H9 (cell line): Measurements from ENCODE around the gene KIF18B. TPM values are rescaled to one million over a fixed set of nuclear protein-coding genes. Genes with fewer than 3 reads are reported as not detected.

Source experiments
- DNase-seq: peaks from one replicate; pipeline ENCODE4 v3.0.0-alpha.2; 2017
- H2AFZ ChIP-seq: one replicate; pipeline ENCODE4 v1.6.1; 2013; ENCODE audit warnings: mild to moderate bottlenecking, low read length, control low read depth, moderate library complexity
- H2AK5ac ChIP-seq: 2 replicates; pipeline ENCODE4 v1.6.1; 2013; ENCODE audit warnings: low read length, control low read depth, mixed read lengths; ENCODE audit not compliant: insufficient read length
- H2BK120ac ChIP-seq: one replicate; pipeline ENCODE4 v1.6.1; 2013; ENCODE audit warnings: low read depth, mild to moderate bottlenecking, low read length, control low read depth, inconsistent platforms; ENCODE audit not compliant: poor library complexity, severe bottlenecking
- H2BK12ac ChIP-seq: 2 replicates; pipeline ENCODE4 v1.6.1; 2013; ENCODE audit warnings: low read length, control low read depth, mixed read lengths, low read depth; ENCODE audit not compliant: insufficient read length
- H2BK15ac ChIP-seq: 2 replicates; pipeline ENCODE4 v1.6.1; 2013; ENCODE audit warnings: low read depth, low read length, control low read depth
- H2BK20ac ChIP-seq: one replicate; pipeline ENCODE4 v1.6.1; 2013; ENCODE audit warnings: low read depth, mild to moderate bottlenecking, low read length, control low read depth, inconsistent platforms; ENCODE audit not compliant: poor library complexity, severe bottlenecking
- H2BK5ac ChIP-seq: 2 replicates; pipeline ENCODE4 v1.6.1; 2013; ENCODE audit warnings: low read length, control low read depth, mixed read lengths; ENCODE audit not compliant: insufficient read length
- H3K14ac ChIP-seq: 2 replicates; pipeline ENCODE4 v1.6.1; 2013; ENCODE audit warnings: low read length, control low read depth; ENCODE audit not compliant: insufficient read depth
- H3K18ac ChIP-seq: 2 replicates; pipeline ENCODE4 v1.6.1; 2013; ENCODE audit warnings: low read depth, mild to moderate bottlenecking, mixed read lengths, low read length, control low read depth; ENCODE audit not compliant: insufficient read length
- H3K23ac ChIP-seq: 2 replicates; pipeline ENCODE4 v1.6.1; 2013; ENCODE audit warnings: low read length, control low read depth, mixed read lengths, low read depth; ENCODE audit not compliant: insufficient read length
- H3K23me2 ChIP-seq: 2 replicates; pipeline ENCODE4 v1.6.1; 2013; ENCODE audit warnings: low read depth, mild to moderate bottlenecking, mixed read lengths, low read length, control low read depth; ENCODE audit not compliant: insufficient read length, poor library complexity, severe bottlenecking
- H3K27ac ChIP-seq: 2 replicates; pipeline ENCODE4 v1.5.1; 2013; ENCODE audit warnings: low read length, control low read depth, mixed read lengths, low read depth; ENCODE audit not compliant: insufficient read length
- H3K27me3 ChIP-seq: 2 replicates; pipeline ENCODE4 v1.6.1; 2013; ENCODE audit warnings: low read length, control low read depth, inconsistent platforms; ENCODE audit not compliant: insufficient read depth
- H3K4ac ChIP-seq: 2 replicates; pipeline ENCODE4 v1.6.1; 2013; ENCODE audit warnings: low read depth, mild to moderate bottlenecking, control low read depth, inconsistent platforms, low read length, moderate library complexity
- H3K4me1 ChIP-seq: 2 replicates; pipeline ENCODE4 v1.6.1; 2013; ENCODE audit warnings: low read length, control low read depth, inconsistent platforms; ENCODE audit not compliant: insufficient read depth
- H3K4me2 ChIP-seq: 2 replicates; pipeline ENCODE4 v1.6.1; 2013; ENCODE audit warnings: low read length, control low read depth, mixed read lengths; ENCODE audit not compliant: insufficient read length, insufficient read depth
- H3K56ac ChIP-seq: 2 replicates; pipeline ENCODE4 v1.6.1; 2013; ENCODE audit warnings: low read depth, mild to moderate bottlenecking, mixed read lengths, low read length, control low read depth; ENCODE audit not compliant: insufficient read length
- H3K79me1 ChIP-seq: 2 replicates; pipeline ENCODE4 v1.6.1; 2013; ENCODE audit warnings: low read depth, mild to moderate bottlenecking, moderate library complexity, low read length, control low read depth, inconsistent platforms; ENCODE audit not compliant: insufficient read depth, poor library complexity, severe bottlenecking
- H3K79me2 ChIP-seq: 2 replicates; pipeline ENCODE4 v1.6.1; 2013; ENCODE audit warnings: low read length, control low read depth, inconsistent platforms; ENCODE audit not compliant: insufficient read depth
- H3K9ac ChIP-seq: 2 replicates; pipeline ENCODE4 v1.6.1; 2013; ENCODE audit warnings: low read length, control low read depth, mixed read lengths; ENCODE audit not compliant: insufficient read length; ENCODE audit errors: extremely low read depth
- H3K9me3 ChIP-seq: one replicate; pipeline ENCODE4 v1.6.1; 2013; ENCODE audit warnings: low read depth, low read length, inconsistent platforms; ENCODE audit not compliant: control insufficient read depth
- H3T11ph ChIP-seq: one replicate; pipeline ENCODE4 v1.6.1; 2013; ENCODE audit warnings: mild to moderate bottlenecking, low read length, control low read depth, inconsistent platforms
- H4K20me1 ChIP-seq: one replicate; pipeline ENCODE4 v1.6.1; 2013; ENCODE audit not compliant: control insufficient read depth, insufficient read length, insufficient read depth
- H4K5ac ChIP-seq: 2 replicates; pipeline ENCODE4 v1.6.1; 2013; ENCODE audit warnings: low read depth, mild to moderate bottlenecking, mixed read lengths, low read length, control low read depth; ENCODE audit not compliant: insufficient read length
- H4K8ac ChIP-seq: replicated peaks from 2 replicates; pipeline ENCODE4 v1.6.1; 2013; ENCODE audit warnings: low read length, control low read depth, mixed read lengths, low read depth; ENCODE audit not compliant: insufficient read length
- H4K91ac ChIP-seq: 2 replicates; pipeline ENCODE4 v1.6.1; 2013; ENCODE audit warnings: low read depth, mild to moderate bottlenecking, moderate library complexity, mixed read lengths, low read length, control low read depth; ENCODE audit not compliant: insufficient read length
- H3K27ac Mint-ChIP-seq, 3 experiments: 2 replicates in 2 of 3; 3 replicates in 1 of 3; pipeline ENCODE4 v1.8.0; 2020 to 2021; ENCODE audit warnings: mixed read lengths in 3 of 3, mild to moderate bottlenecking in 1 of 3, moderate library complexity in 1 of 3
- H3K27me3 Mint-ChIP-seq: 2 replicates; pipeline ENCODE4 v1.8.0; 2021; ENCODE audit warnings: low read depth, mild to moderate bottlenecking, moderate library complexity, mixed read lengths
- H3K36me3 Mint-ChIP-seq, 3 experiments: 2 replicates in 2 of 3; 3 replicates in 1 of 3; pipeline ENCODE4 v1.8.0; 2020 to 2021; ENCODE audit warnings: low read depth in 3 of 3, mixed read lengths in 3 of 3; ENCODE audit not compliant: insufficient read depth in 1 of 3
- H3K4me1 Mint-ChIP-seq, 2 experiments: 2 replicates each; pipeline ENCODE4 v1.8.0; 2020; ENCODE audit warnings: mixed read lengths in 2 of 2
- H3K4me3 Mint-ChIP-seq, 2 experiments: 2 replicates in 1 of 2; 3 replicates in 1 of 2; pipeline ENCODE4 v1.8.0; 2020 to 2021; ENCODE audit warnings: mild to moderate bottlenecking in 2 of 2, mixed read lengths in 2 of 2, moderate library complexity in 1 of 2
- H3K9me3 Mint-ChIP-seq, 2 experiments: 2 replicates in 1 of 2; 3 replicates in 1 of 2; pipeline ENCODE4 v1.8.0; 2020; ENCODE audit warnings: mild to moderate bottlenecking in 2 of 2, mixed read lengths in 2 of 2, moderate library complexity in 1 of 2
- CTCF ChIP-seq: fragments of 200-600 bp; sonication (generic); conservative IDR thresholded peaks from 3 replicates; pipeline ENCODE4 v1.8.0; 2021; ENCODE audit warnings: antibody characterized with exemption, mild to moderate bottlenecking
- WGBS: extraction: QIAGEN DNeasy Blood & Tissue Kit; methylation state at CpG from one replicate; pipeline ENCODE4 v1.1.7; 2013; ENCODE audit warnings: missing lambda C conversion rate, low lambda C conversion rate, mixed read lengths; ENCODE audit not compliant: insufficient read length; ENCODE audit errors: extremely low coverage; 5-methylcytosine and 5-hydroxymethylcytosine counted together
- total RNA-seq: library from RNA; stranded (reverse); gene quantifications from 2 replicates; pipeline ENCODE4 v1.2.1, GENCODE V29; 2021

KIF18B gene
- total RNA-seq, 1 experiment from 2014 or later = 51.8 TPM

GRCh38 chr17:44917456-44917855 is 30.1 kb downstream of the KIF18B start:
- Histone ChIP-seq H3K9ac (no peak overlapping the region), H3K4me1 (peaks cover 7% of the 10 kb centered on the region; the same call in 1 of the 2 replicates), H3K14ac (no peak overlapping the region), H2BK20ac (no peak overlapping the region), H3K23me2 (no peaks in the 10 kb centered on the region), H3K27ac (no peak overlapping the region), H3K4me2 (no peak overlapping the region), H3T11ph (no peak overlapping the region), H2AFZ (no peak overlapping the region), H2BK120ac (no peak overlapping the region), H4K5ac (no peak overlapping the region), H3K27me3 (peaks cover 2% of the 10 kb centered on the region; the same call in 1 of the 2 replicates), H3K79me1 (no peaks in the 10 kb centered on the region), H2AK5ac (no peak overlapping the region), H4K8ac (no peak overlapping the region), H2BK12ac (no peak overlapping the region), H2BK5ac (no peak overlapping the region), H4K20me1 (no peaks in the 10 kb centered on the region), H3K23ac (no peak overlapping the region), H3K4ac (no peak overlapping the region), H3K9me3 (no peaks in the 10 kb centered on the region), H3K56ac (no peak overlapping the region), H4K91ac (no peak overlapping the region), H3K79me2 (no peaks in the 10 kb centered on the region), H2BK15ac (no peak overlapping the region), H3K18ac (no peak overlapping the region)
- H3K27me3 Mint-ChIP-seq = peaks cover 43% of the 10 kb centered on the region
- H3K36me3 Mint-ChIP-seq = no peaks in the 10 kb centered on the region
- no peak for TF ChIP-seq CTCF
- no peak overlapping the region; a peak in 1 of 7 replicates for H3K27ac Mint-ChIP-seq
- no CpG with 5 or more reads among the region's 6 CpGs for WGBS
- H3K4me1 Mint-ChIP-seq = peaks cover 15 to 19% of the 10 kb centered on the region in 2 experiments
- no peaks in the 10 kb centered on the region for H3K9me3 Mint-ChIP-seq
- DNase-seq = no peak
- H3K4me3 Mint-ChIP-seq = no peak overlapping the region
